Umbilical cord (tissue), 2 donors: Measurements from ENCODE around the gene WWOX. TPM values are rescaled to one million over a fixed set of nuclear protein-coding genes. Genes with fewer than 3 reads are reported as not detected.

Source experiments
- DNase-seq: peaks from one replicate; pipeline ENCODE4 v3.0.0-alpha.2; 2015; ENCODE audit warnings: low spot score
- total RNA-seq: library from RNA; depleted of rRNA; stranded (reverse); fragments of >200 nt; gene quantifications from one replicate; pipeline ENCODE4 v1.2.3, GENCODE V29; 2014; ENCODE audit warnings: low replicate concordance; ENCODE audit not compliant: insufficient read depth

Gene WWOX
- total RNA-seq, 1 donor from 2014 or later = 54.4 TPM

DNA sequence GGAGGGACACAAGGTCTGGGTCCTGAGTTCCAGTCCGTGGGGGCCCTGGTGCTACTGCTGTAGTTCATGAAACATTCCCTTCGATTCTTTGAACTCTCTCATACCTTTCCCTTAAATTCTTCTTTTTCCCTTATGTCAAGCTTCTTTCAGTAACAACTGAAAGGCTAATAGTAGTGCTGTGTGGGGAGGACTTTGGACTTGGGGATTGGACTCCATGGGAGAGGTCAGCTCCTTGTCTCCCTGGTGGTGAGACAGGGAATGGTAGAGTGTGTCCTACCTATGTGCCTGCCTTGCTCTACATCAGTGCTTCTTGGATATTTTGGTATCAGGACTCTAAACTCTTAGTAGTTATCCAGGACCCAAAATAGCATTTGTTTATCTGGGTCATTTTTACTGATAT is 628.1 kb downstream of the WWOX start:
- no peak for DNase-seq

DNA sequence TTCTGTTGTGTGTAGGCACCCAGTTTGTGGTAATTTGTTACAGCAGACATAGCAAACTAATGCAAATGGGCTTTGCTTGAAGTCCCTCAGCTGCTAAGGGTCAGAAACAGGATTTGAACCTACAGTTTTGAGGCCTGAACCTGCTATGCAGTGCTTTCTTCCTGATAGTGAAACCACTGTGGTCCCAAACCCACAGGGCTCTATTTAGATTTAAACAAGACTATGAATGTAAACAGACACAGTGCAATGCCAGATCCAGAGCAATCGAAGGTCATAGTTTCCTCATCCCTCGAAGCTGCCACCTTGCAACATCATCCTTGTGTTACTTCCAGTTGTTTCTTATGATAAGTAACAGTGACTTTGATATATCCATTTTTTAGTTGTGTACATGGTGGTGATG is 630.2 kb downstream of the WWOX start:
- no peak for DNase-seq

DNA sequence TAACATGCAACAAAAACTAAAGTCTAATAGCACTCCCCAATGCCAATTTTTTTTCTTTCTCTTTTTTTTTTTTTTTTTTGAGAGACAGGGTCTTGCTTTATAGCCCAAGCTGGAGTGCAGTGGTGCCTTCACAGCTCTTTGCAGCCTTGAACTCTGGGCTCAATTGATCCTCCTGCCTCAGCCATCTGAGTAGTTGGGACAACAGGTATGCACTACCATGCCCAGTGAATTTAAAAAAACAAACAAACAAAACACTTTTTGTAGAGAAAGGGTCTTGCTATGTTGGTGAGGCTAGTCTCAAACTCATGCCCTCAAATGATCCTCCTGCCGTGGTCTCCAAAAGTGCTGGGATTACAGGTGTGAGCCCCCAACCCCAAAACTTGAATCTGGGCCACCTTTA is 632.3 kb downstream of the WWOX start:
- DNase-seq = no peak

DNA sequence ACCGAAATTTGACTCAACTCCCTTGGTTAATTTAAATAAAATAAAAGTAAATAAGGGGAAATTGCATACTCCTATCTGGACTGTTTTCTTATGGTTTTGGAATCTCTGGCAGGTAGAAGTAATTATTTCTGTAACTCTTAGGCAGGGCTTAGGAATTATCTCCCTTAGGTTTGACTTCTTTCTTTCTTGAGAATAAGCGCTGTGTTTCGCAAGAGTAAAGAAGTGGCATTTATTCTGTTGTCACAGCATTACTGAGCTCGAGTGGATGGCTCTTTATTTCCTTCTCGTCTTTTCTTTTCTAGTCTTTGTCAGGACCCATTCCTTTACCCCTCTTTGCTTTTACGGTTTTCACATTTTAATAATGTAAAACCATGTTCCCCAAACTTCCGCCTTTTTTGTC is 633.2 kb downstream of the WWOX start:
- DNase-seq = no peak

GRCh38 chr16:78735337-78735736 is 635.9 kb downstream of the WWOX start:
- no peak for DNase-seq

GRCh38 chr16:78737630-78738029 is 638.2 kb downstream of the WWOX start:
- DNase-seq = no peak

DNA sequence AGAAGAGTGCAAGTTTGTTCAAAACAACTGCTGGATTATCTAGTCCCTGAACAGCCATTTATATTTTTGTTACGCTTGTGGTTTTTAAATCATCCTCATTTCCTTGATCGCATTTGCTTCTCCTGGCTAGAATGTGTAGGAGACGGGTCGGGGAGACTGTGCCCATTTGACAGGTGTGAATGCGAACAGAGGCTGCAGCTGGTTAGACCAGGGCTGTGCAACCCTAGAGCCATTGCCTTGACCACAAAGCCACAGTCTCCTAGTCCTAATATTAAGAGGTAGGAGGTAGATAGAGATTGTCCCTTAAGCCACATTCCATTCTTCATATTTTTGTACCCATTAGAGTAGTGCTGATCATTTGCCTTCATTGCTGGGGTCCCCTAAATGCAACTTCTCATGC is 639.1 kb downstream of the WWOX start:
- no peak for DNase-seq

GRCh38 chr16:78740269-78740668 is 640.8 kb downstream of the WWOX start:
- DNase-seq = no peak

DNA sequence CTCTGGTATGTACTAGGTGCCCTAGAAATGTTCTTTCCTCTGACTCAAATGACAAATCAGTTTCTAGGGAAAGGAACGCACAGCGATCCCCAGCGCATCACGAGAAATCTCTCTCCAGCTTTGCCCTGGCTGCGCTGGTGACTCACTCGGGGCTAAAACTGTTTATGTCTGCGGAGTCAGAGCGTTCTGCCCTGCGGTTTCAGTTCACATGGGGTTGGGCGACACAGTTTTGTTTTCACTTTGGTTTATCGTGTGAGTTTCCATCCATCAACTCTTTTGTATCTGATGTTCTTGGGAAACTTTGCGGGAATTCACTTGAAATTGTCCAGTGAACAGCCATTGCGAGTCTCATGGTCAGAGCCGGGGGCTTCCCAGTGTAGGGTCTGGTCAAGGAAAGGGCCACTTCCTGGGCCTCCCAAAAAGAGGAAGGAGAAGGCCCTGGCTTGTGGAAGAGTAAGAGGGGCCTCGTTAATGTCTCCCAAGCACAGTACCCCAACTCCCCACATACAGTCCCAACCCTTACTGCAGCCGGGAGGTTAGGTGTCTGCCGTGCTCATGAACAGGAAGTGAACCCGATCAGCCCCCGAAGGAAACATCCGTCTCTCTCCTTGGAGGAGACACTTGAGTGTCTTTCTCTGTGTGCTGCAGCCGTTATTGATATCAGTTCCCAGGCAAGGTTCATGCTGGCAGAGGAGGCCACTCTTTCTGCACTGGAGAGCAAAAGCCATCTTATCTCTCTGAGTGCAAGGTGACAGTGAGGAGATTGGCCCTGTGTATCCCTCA is 643.2 kb downstream of the WWOX start:
- peak; percentile 20 for DNase-seq

- no peak for DNase-seq
These were observed 644.1 kb downstream of the WWOX start for GRCh38 chr16:78743556-78743955.

GRCh38 chr16:78744099-78744498 is 644.6 kb downstream of the WWOX start:
- no peak for DNase-seq

- DNase-seq = no peak
These were observed 645.3 kb downstream of the WWOX start for GRCh38 chr16:78744796-78745107.

GRCh38 chr16:78745108-78746019 is 645.9 kb downstream of the WWOX start:
- peak; percentile 80 for DNase-seq

DNA sequence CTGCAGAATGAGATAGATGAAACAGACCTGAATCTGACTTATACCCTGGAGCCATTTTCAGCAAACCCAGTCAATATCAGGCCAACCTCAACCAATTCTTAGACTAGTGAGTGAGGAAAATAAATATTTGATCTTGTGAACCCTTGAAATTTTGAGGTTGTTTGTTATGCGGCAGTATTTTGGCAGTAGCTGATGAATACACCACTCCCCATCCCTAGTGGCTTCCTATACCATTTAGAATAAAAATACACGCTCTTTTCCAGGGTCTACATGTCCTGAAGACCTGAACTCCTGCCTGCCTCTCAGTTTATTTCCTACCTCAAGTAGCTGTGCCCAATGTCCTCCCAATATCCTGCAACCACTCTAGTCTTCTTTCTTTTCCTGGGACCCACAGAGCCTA is 647.3 kb downstream of the WWOX start:
- DNase-seq = no peak

- DNase-seq = peak; percentile 81
These were observed 648.9 kb downstream of the WWOX start for GRCh38 chr16:78748220-78748929.

GRCh38 chr16:78749745-78750268 is 650.4 kb downstream of the WWOX start:
- DNase-seq = no peak

- DNase-seq = no peak
These were observed 651.2 kb downstream of the WWOX start for GRCh38 chr16:78750611-78751010.

DNA sequence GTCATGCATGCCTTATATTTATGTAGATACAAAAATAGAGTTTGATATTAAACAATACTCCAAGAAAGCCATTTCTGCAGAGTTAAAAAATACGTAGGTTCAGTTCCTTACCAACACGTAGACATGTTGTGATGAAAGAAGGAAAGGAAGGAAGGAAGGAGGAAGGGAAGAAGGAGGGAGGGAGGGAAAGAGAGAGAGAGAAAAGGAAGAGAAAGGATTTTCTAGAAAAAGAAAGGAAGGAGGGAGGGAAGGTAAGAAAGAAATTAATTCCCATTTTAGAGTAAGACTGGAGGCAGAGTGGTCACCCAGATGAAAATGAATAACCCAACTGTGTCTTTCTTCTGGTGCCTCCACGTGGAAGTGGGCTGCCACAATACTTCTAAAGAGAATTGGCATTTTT is 652.1 kb downstream of the WWOX start:
- no peak for DNase-seq

DNA sequence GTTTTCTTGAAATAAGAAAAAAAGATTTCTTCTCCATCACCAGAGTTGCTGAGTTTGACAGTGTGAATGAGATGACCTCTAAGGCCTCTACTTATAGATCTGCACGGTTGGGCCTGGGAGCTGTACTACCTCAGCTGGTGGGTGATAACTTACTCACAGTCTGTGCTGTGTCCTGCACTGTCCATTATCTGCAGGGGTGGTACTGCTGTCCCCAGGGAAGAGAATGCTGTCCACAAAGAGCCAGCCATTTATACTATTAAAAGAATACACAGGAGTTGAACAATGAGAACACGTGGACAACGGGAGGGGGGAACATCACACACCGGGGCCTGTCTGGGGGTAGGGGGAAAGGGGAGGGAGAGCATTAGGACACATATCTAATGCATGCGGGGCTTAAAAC is 655.3 kb downstream of the WWOX start:
- DNase-seq = no peak

DNA sequence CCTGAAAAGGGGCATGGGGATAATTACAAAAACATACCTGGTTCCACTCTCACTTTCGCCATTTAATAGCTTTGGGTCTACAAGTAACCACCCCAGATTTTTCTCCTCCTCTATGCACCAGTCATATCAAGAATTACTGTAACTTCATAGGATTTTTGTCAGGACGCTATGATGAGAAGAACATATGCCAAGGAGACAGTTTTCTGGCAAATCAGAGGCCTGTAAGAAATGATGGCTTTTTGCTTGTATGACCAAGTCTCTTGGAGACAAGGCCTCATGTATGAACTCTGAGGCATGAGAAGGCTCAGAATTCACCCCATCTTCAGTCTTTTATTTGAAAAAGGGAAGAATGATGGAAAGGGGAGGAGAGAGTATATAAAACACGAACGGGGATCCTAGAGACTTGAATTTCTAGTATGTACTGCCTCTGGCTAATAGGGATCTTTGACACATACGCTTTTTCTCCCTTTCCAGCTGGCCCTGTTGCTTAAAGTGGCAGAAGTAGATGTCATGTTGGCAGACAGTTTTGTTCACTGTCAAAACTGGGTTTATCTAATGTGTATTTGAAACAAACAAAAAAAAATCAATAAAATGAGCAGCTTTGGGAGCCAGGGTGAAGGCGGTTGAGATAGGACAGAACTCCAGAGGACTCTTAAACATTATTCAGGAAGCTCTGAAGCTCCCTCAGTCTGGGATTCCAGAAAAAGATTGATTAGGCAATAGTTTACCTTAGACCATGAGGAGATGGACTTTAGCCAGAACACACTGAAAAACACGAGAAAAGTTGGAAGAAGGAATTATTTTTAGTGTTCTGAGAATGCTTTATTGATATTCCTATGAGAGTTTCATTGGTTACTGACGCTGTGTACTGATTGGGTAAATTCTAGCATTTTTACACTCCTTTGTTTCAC is 656.6 kb downstream of the WWOX start:
- DNase-seq = no peak

GRCh38 chr16:78759596-78759995 is 660.1 kb downstream of the WWOX start:
- DNase-seq = peak; percentile 97
